Psoas muscle (tissue), 8 donors: ENCODE results near the gene COL4A3. TPM values are rescaled to one million over a fixed set of nuclear protein-coding genes. Genes with fewer than 3 reads are reported as not detected.
"Not testable (repeated sequence)": the region's sequence is repeated elsewhere in the genome, so short reads cannot be mapped to it uniquely, and the experiment has no call there.

ENCODE experiments used
- ATAC-seq, 4 donors: fragments of 200-7000 bp; cut with Tn5 transposase; one replicate each; pipeline ENCODE4 v1.9.1; 2020; ENCODE audit warnings: moderate library complexity in 3 of 4, mild to moderate bottlenecking in 2 of 4
- DNase-seq, 2 donors: peaks; one replicate each; pipeline ENCODE4 v3.0.0-alpha.2; 2020
- H3K27ac ChIP-seq: fragments of 200-600 bp; one replicate; pipeline ENCODE4 v1.8.0; 2022
- H3K27me3 ChIP-seq, 3 donors: fragments of 200-600 bp in 1 of 3; one replicate each; pipeline versions ENCODE4 v1.6.1 to v1.8.0; 2013 to 2022; ENCODE audit warnings: low read length in 2 of 3, mild to moderate bottlenecking in 2 of 3, moderate library complexity in 1 of 3; ENCODE audit not compliant: insufficient read depth in 3 of 3
- H3K36me3 ChIP-seq, 2 donors: fragments of 200-600 bp in 1 of 2; one replicate each; pipeline versions ENCODE4 v1.6.1 to v1.8.0; 2013 to 2022; ENCODE audit warnings: low read depth in 1 of 2, mild to moderate bottlenecking in 1 of 2, moderate library complexity in 1 of 2; ENCODE audit not compliant: insufficient read depth in 1 of 2
- H3K4me1 ChIP-seq: fragments of 200-600 bp; one replicate; pipeline ENCODE4 v1.8.0; 2022
- H3K4me3 ChIP-seq: fragments of 200-600 bp; one replicate; pipeline ENCODE4 v1.8.0; 2022; ENCODE audit warnings: mild to moderate bottlenecking
- H3K9me3 ChIP-seq: fragments of 200-600 bp; one replicate; pipeline ENCODE4 v1.8.0; 2022
- CTCF ChIP-seq: fragments of 200-600 bp; IDR thresholded peaks from one replicate; pipeline ENCODE4 v1.8.0; 2022; ENCODE audit warnings: antibody characterized with exemption
- WGBS, 3 donors: extraction: QIAGEN DNeasy Blood & Tissue Kit; methylation state at CpG; one replicate each; pipeline versions ENCODE4 v1.1.6 to v1.1.7; 2013; 5-methylcytosine and 5-hydroxymethylcytosine counted together
- intact Hi-C, 2 donors: fragments of 100-400 bp; cut with DNase I; formaldehyde crosslinking; loops; one replicate each; pipeline versions ENCODE4 v1.11.0 to v1.14.2; 2022
- polyA plus RNA-seq, 3 donors: library from polyadenylated mRNA; stranded (reverse); fragments of 200-250 nt; gene quantifications; one replicate each; pipeline ENCODE4 v1.2.3, GENCODE V29; 2013
- total RNA-seq, 4 donors: library from RNA; stranded (reverse); fragmentation: NEBNext Ultra II Directional in 2 of 4; extraction: Animal tissue kit (Norgen Biotek cat#: 25700) in 2 of 4; gene quantifications; one replicate each; pipeline versions ENCODE4 v1.2.1 to v1.2.4, GENCODE V29; 2021 to 2023
- donor health status: healthy with polysubstance abuse.
- donor health status: DM: no; HTN: no; CAD: no; lungs with moderate emphysema.
- donor health status: Bipolar disorder and iron deficiency.
- donor health status: healthy.
- donor health status: DM: yes; HTN: yes; CAD: no.
- donor health status: DM: no; HTN: no; CAD: no.
- donor health status: DM: no; HTN: no; CAD: no.
- donor health status: DM: yes; HTN: yes; CAD: no.

COL4A3 gene
- total and polyA plus RNA-seq, 7 donors, result 3.1 to 29.4 (median 5.6) TPM

- Histone ChIP-seq H3K27me3 (no peaks in the 10 kb centered on the region), H3K4me3 (peak overlapping the region; percentile 17), H3K27ac (peak overlapping the region; percentile 77), H3K4me1 (peaks cover 37% of the 10 kb centered on the region), H3K9me3 (no peaks in the 10 kb centered on the region), H3K36me3 (no peaks in the 10 kb centered on the region)
- no peak for TF ChIP-seq CTCF
- intact Hi-C loops, result no loop called here
- ATAC-seq (peak in 1 of 4 donors; percentile 16), DNase-seq (no peak)
- 13 to 36% (median 24%) methylated on average over 2 of the region's 2 CpGs for WGBS, 3 donors
Measured at GRCh38 chr2:227160164-227160563, 4.3 kb upstream of the COL4A3 start.

- ATAC-seq, result no peak
Measured at GRCh38 chr2:227161947-227162346, 2.5 kb upstream of the COL4A3 start.

GRCh38 chr2:227163485-227163997, 883 bp upstream of the COL4A3 start:
- Histone ChIP-seq H3K4me3 (peak overlapping the region; percentile 94), H3K36me3 (peaks cover 0 to 9% of the 10 kb centered on the region in 2 donors), H3K27me3 (no peaks in the 10 kb centered on the region), H3K9me3 (no peaks in the 10 kb centered on the region), H3K4me1 (peaks cover 53% of the 10 kb centered on the region), H3K27ac (peak overlapping the region; percentile 97)
- DNase-seq, result peak in 1 of 2 donors; percentile 60
- intact Hi-C loops, result no loop called here
- no peak for TF ChIP-seq CTCF
- 0 to 2% (median 1%) methylated on average over 19 to 20 of the region's 20 CpGs for WGBS, 3 donors
- ATAC-seq, result peak; percentile 27 to 31 (median 28)

More at GRCh38 chr2:227161947-227162346, 2.5 kb upstream of the COL4A3 start:
- DNase-seq, result no peak
- Histone ChIP-seq H3K9me3 (no peaks in the 10 kb centered on the region), H3K36me3 (peaks cover 0 to 3% of the 10 kb centered on the region in 2 donors), H3K27me3 (no peaks in the 10 kb centered on the region), H3K4me1 (peaks cover 47% of the 10 kb centered on the region), H3K27ac (peak overlapping the region; percentile 77), H3K4me3 (peak overlapping the region; percentile 94)
- intact Hi-C loops, result no loop called here
- no peak for TF ChIP-seq CTCF

- Histone ChIP-seq H3K9me3 (no peaks in the 10 kb centered on the region), H3K27me3 (no peaks in the 10 kb centered on the region), H3K36me3 (peaks cover 0 to 9% of the 10 kb centered on the region in 2 donors), H3K4me1 (peaks cover 49% of the 10 kb centered on the region), H3K27ac (peak overlapping the region; percentile 97), H3K4me3 (peak overlapping the region; percentile 94)
- ATAC-seq (peak; percentile 78 to 89 (median 85)), DNase-seq (peak; percentile 69 to 89)
- WGBS, 3 donors, result 0 to 1% (median 1%) methylated on average over 35 to 38 of the region's 38 CpGs
- TF ChIP-seq CTCF, result no peak
- intact Hi-C loops, result loop anchor here in 1 of 2 donors (1.0 to 2.0 kb wide), 2 partner anchors 26 to 63 kb away; no protein-coding TSS in a partner anchor
Measured at GRCh38 chr2:227164763-227165291, 403 bp downstream of the COL4A3 start.

- DNase-seq, H3K27me3 ChIP-seq, H3K9me3 ChIP-seq, intact Hi-C loops, H3K4me3 ChIP-seq, ATAC-seq: not testable (repeated sequence)
- peak overlapping the region; percentile 26 for H3K27ac ChIP-seq
- H3K4me1 ChIP-seq, result peaks cover 34% of the 10 kb centered on the region
- WGBS, 3 donors, result 90 to 95% (median 91%) methylated on average over 11 of the region's 11 CpGs
- peaks cover 0 to 12% of the 10 kb centered on the region in 2 donors for H3K36me3 ChIP-seq
Measured at GRCh38 chr2:227171779-227172178, 7.4 kb downstream of the COL4A3 start.
